Stomach (tissue), 4 donors: ENCODE results near the gene ZNF200.
"Not testable (repeated sequence)": the region's sequence is repeated elsewhere in the genome, so short reads cannot be mapped to it uniquely, and the experiment has no call there.

ENCODE experiments used
- CTCF ChIP-seq, 7 experiments: fragments of 450-650 bp in 4 of 7; fragments of 200-600 bp in 3 of 7; sonication (generic) in 3 of 7; IDR thresholded peaks; one replicate each; pipeline ENCODE4 v1.5.1; 2016 to 2019; ENCODE audit warnings: antibody characterized with exemption in 7 of 7, control low read depth in 2 of 7, mild to moderate bottlenecking in 1 of 7
- EP300 ChIP-seq: sonication (generic); formaldehyde crosslinking; IDR thresholded peaks from one replicate; pipeline ENCODE4 v1.6.1; 2017; ENCODE audit warnings: antibody characterized with exemption

GRCh38 chr16:3270718-3271117 is 35.8 kb upstream of the ZNF200 start:
- not testable (repeated sequence) for TF ChIP-seq CTCF (IDR thresholded peaks at IDR 0.05); EP300
